Right lobe of liver (tissue), 6 donors: Measurements from ENCODE around the gene OSM. TPM values are rescaled to one million over a fixed set of nuclear protein-coding genes. Genes with fewer than 3 reads are reported as not detected.
A peak's percentile ranks its signal among the peaks of the same experiment; 100 is the strongest.

Experiments used
- ATAC-seq, 4 donors: fragments of 200-7000 bp; cut with Tn5 transposase; one replicate each; pipeline ENCODE4 v1.9.1; 2020; ENCODE audit warnings: mild to moderate bottlenecking in 4 of 4, moderate library complexity in 4 of 4
- DNase-seq, 3 donors: peaks; one replicate each; pipeline ENCODE4 v3.0.0-alpha.2; 2020
- H3K27ac ChIP-seq, 3 donors: fragments of 200-600 bp; one replicate each; pipeline ENCODE4 v1.8.0; 2022
- H3K27me3 ChIP-seq, 2 donors: fragments of 200-600 bp; one replicate each; pipeline ENCODE4 v1.8.0; 2022
- H3K36me3 ChIP-seq, 4 donors: fragments of 200-600 bp; sonication (generic) in 1 of 4; one replicate each; pipeline versions ENCODE4 v1.5.1 to v1.8.0; 2017 to 2022; ENCODE audit warnings: control low read depth in 1 of 4
- H3K4me1 ChIP-seq, 4 donors: fragments of 200-600 bp; sonication (generic) in 1 of 4; one replicate each; pipeline versions ENCODE4 v1.5.1 to v1.8.0; 2017 to 2022; ENCODE audit warnings: control low read depth in 1 of 4
- H3K4me3 ChIP-seq, 3 donors: fragments of 200-600 bp; one replicate each; pipeline ENCODE4 v1.8.0; 2022
- H3K9me3 ChIP-seq, 4 donors: fragments of 200-600 bp; sonication (generic) in 1 of 4; one replicate each; pipeline versions ENCODE4 v1.5.1 to v1.8.0; 2017 to 2022; ENCODE audit warnings: control low read depth in 1 of 4
- POLR2A ChIP-seq: fragments of 450-650 bp; IDR thresholded peaks from one replicate; pipeline ENCODE4 v1.6.1; 2017; ENCODE audit warnings: antibody characterized with exemption, mild to moderate bottlenecking
- WGBS: methylation state at CpG from one replicate; pipeline ENCODE4 v1.1.6; 2018; ENCODE audit warnings: low coverage, low lambda C conversion rate; ENCODE audit not compliant: insufficient coverage; ENCODE audit errors: missing lambda C conversion rate; 5-methylcytosine and 5-hydroxymethylcytosine counted together
- intact Hi-C, 2 donors: fragments of 100-400 bp; cut with DNase I; formaldehyde crosslinking; loops; one replicate each; pipeline versions ENCODE4 v1.11.2 to v1.14.1; 2022
- total RNA-seq, 6 experiments: library from RNA; depleted of rRNA in 2 of 6; stranded (reverse); fragments of >200 nt in 2 of 6; fragmentation: NEBNext Ultra II Directional in 3 of 6; extraction: Animal tissue kit (Norgen Biotek cat#: 25700) in 3 of 6; gene quantifications; one replicate each; pipeline versions ENCODE4 v1.1.0 to v1.2.4, GENCODE V29; 2016 to 2023
- TF ChIP-seq, protein P1 (sequence below), 4 donors: fragments of 200-600 bp in 3 of 4; fragments of 450-650 bp in 1 of 4; IDR thresholded peaks; one replicate each; pipeline versions ENCODE4 v1.5.1 to v1.8.0; 2016 to 2022; ENCODE audit warnings: antibody characterized with exemption in 4 of 4, mild to moderate bottlenecking in 2 of 4
- donor health status: DM: no; HTN: yes; CAD: no.
- donor health status: DM: no; HTN: no; CAD: no.
- donor health status: DM: no; HTN: no; CAD: no.
- donor health status: DM: no; HTN: yes; CAD: no.
- donor health status: DM: no; HTN: yes; CAD: no.

OSM gene
- total RNA-seq, 6 experiments from 2014 or later, result 0.10 to 0.75 (median 0.19) TPM; not detected in 2

DNA sequence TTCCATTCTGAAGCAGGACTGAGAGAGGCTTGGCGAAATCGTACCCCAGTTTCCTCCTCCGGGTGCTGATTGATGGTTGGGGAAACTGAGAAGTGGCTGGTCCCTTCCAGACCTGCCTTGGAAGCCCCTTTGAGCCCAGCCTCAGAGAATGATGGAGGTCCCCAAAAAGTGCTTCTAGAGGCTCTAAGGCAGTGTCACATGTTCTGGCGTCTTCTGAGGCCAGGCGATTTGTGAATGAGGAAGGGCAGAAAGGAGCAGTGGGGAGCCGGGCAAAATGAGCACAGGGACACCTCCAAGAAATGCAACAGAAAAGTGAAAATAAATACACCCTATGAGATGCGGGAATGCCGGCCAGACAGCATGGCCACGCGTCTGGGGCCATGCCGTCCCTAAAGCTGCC lies 19.1 kb downstream of the OSM start:
- Histone ChIP-seq H3K36me3 (no peaks in the 10 kb centered on the region), H3K4me1 (peaks cover 0 to 6% (median 0%) of the 10 kb centered on the region in 4 donors), H3K9me3 (no peaks in the 10 kb centered on the region), H3K27ac (no peak overlapping the region), H3K4me3 (no peak overlapping the region), H3K27me3 (no peaks in the 10 kb centered on the region)
- intact Hi-C loops, result no loop called here
- TF ChIP-seq, protein P1, sequence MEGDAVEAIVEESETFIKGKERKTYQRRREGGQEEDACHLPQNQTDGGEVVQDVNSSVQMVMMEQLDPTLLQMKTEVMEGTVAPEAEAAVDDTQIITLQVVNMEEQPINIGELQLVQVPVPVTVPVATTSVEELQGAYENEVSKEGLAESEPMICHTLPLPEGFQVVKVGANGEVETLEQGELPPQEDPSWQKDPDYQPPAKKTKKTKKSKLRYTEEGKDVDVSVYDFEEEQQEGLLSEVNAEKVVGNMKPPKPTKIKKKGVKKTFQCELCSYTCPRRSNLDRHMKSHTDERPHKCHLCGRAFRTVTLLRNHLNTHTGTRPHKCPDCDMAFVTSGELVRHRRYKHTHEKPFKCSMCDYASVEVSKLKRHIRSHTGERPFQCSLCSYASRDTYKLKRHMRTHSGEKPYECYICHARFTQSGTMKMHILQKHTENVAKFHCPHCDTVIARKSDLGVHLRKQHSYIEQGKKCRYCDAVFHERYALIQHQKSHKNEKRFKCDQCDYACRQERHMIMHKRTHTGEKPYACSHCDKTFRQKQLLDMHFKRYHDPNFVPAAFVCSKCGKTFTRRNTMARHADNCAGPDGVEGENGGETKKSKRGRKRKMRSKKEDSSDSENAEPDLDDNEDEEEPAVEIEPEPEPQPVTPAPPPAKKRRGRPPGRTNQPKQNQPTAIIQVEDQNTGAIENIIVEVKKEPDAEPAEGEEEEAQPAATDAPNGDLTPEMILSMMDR (IDR thresholded peaks at IDR 0.05), result no peak
- TF ChIP-seq POLR2A, result no peak
- no peak for ATAC-seq
- 82% methylated on average over 3 of the region's 11 CpGs for WGBS
- no peak for DNase-seq

DNA sequence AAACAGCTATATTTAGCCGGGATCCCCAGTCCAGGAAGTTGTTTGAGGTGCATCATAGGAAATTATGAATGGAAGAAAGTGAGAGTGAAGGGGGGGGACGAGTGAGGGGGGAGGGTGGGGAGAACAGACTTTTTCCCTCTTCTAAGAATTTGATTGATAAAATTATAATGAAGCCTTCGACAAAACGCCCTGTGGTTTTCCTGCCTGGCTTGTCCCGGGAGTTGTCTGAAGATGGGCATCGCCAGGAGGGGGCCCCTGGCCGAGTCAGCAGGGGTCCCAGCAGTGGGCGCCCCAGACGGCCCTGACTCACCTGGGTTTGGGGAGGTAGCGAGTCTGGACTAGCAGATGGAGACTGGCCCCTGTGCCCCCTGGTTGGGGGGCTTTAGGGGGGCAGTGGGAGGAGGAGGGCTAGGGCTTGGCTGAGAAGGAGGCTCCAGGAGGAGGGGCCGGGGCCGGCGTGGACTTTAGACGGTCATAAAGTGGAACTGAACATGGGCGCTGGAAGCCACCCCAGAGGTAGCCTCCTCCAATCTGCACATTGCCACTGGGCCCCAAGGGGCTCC lies 19.8 kb downstream of the OSM start:
- TF ChIP-seq POLR2A, result no peak
- TF ChIP-seq, protein P1 (IDR thresholded peaks at IDR 0.05), result no peak
- H3K9me3 ChIP-seq, result no peaks in the 10 kb centered on the region
- H3K27me3 ChIP-seq, result no peaks in the 10 kb centered on the region
- no peak for ATAC-seq
- H3K36me3 ChIP-seq, result no peaks in the 10 kb centered on the region
- 7% methylated on average over 10 of the region's 15 CpGs for WGBS
- peaks cover 0 to 6% (median 0%) of the 10 kb centered on the region in 4 donors for H3K4me1 ChIP-seq
- intact Hi-C loops, result no loop called here
- H3K4me3 ChIP-seq, result peak overlapping the region; percentile 35 to 47 (median 41)
- no peak overlapping the region for H3K27ac ChIP-seq
- DNase-seq, result no peak

DNA sequence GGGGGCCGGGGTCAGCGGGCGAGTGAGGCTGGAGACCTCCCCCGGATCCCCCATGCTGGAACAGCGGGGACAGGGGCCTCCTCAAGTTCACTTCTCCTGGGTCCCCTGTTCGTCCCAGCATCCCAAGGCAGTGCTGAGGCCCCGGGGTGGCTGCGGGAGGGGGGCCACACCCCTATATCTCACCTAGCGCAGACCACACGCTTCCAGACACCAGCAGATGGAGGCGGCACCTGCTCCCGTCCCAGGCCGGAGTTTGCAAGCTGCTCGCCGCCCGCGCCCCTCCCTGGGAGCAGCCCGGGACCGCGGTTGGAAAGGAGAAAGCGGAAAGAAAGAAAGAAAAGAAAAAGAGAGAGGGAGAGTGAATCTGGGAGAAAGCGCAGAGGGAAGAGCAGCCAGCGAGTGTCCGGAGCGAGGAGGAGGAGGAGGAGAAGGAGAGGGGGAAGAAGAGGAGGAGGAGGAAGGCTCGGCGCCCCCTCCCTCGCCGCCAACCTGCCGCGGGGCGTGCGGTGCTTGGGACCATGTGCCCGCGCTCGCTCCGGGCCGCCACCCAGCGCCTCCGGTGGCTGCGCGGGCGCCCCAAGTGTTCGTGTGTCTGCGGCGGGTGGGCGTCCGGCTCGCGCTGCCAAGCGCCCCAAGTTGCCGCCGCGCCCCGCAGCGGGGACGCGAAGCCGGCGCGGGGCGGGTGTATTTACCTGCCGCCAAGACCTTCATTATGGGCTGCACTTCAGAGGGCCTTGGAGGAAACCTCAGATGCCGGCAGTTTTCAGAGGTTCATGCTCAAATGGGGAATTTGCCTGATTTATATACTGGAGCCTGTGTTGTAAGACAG lies 20.5 kb downstream of the OSM start, which contains the start of gene LIF:
LIF (minus strand) TSS at position 775 of the 829 bp plus-strand sequence; CDS start at position 711, 64 bp downstream.
- no peak for TF ChIP-seq POLR2A
- TF ChIP-seq, protein P1 (IDR thresholded peaks at IDR 0.05), result peak in 2 of 4 donors; percentile 10 to 12
- no peaks in the 10 kb centered on the region for H3K9me3 ChIP-seq
- DNase-seq (no peak), ATAC-seq (peak; percentile 19 to 60 (median 44))
- H3K36me3 ChIP-seq, result no peaks in the 10 kb centered on the region
- intact Hi-C loops, result no loop called here
- 1% methylated on average over 39 of the region's 64 CpGs for WGBS
- no peaks in the 10 kb centered on the region for H3K27me3 ChIP-seq
- H3K27ac ChIP-seq, result peak within 1 kb of the TSS in 1 of 3 donors; percentile 17
- peaks cover 0 to 6% (median 0%) of the 10 kb centered on the region in 4 donors for H3K4me1 ChIP-seq
- H3K4me3 ChIP-seq, result peak within 1 kb of the TSS; percentile 35 to 47 (median 41)

DNA sequence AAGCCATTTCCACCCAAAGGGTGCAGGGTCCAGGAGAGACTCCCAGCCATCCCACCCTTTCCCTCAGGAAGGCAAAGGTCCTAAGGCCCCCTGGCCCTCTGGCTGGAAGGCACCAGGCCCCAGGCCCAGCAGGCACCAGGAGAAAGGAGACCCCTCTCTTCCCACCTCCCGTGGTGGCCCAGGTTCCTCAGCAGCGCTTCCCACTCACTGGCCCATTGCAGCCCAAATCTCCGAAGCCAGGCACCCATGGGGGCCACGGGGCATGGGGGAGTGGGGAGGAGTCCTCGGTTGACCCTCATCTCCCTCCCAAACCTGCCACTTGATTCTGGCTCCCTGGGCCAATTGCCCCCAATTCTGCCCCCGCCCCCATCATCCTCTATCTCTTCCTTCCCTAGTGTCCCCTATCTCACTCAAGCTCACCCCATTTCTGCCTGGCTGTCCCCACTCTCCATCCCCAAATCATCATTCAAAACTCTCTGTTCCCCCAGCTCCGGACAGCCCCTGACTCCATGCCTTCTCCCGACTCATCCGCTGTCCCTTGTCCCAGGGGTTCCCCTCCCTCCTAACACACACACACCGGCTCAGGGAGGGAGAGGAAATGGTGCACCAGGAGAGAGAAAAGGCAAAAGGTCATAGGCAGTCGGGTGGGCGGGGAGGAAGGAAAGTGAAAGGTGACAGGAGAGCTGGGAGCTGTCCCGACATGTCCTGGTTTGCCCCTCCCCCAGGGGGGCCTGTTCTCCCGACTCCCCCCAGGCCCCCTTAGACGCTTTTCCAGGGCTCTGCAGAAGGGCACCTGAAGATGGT lies 21.3 kb downstream of the OSM start:
- WGBS, result 35% methylated on average over 11 of the region's 15 CpGs
- no peaks in the 10 kb centered on the region for H3K9me3 ChIP-seq
- H3K4me3 ChIP-seq, result peak overlapping the region; percentile 35 to 47 (median 41)
- no peaks in the 10 kb centered on the region for H3K36me3 ChIP-seq
- intact Hi-C loops, result no loop called here
- H3K27me3 ChIP-seq, result no peaks in the 10 kb centered on the region
- ATAC-seq (peak in 3 of 4 donors; percentile 7 to 56 (median 11)), DNase-seq (no peak)
- peaks cover 0 to 6% (median 0%) of the 10 kb centered on the region in 4 donors for H3K4me1 ChIP-seq
- TF ChIP-seq, protein P1 (IDR thresholded peaks at IDR 0.05), result no peak
- TF ChIP-seq POLR2A, result no peak
- H3K27ac ChIP-seq, result peak overlapping the region in 1 of 3 donors; percentile 17
